GM12878 (cell line): Measurements from ENCODE around the gene BNC2.

ENCODE experiments used
- MAX ChIP-seq: IDR thresholded peaks from 2 replicates; pipeline ENCODE4 v1.6.1; 2012; ENCODE audit warnings: low read depth, low read length, improper control_type of control experiment
- POLR2A ChIP-seq: IDR thresholded peaks from 2 replicates; pipeline ENCODE4 v1.6.1; 2011; ENCODE audit warnings: low read depth, mild to moderate bottlenecking, low read length
- TARDBP ChIP-seq: IDR thresholded peaks from 2 replicates; pipeline ENCODE4 v1.6.1; 2016; ENCODE audit warnings: borderline replicate concordance
- ZZZ3 ChIP-seq: IDR thresholded peaks from 2 replicates; pipeline ENCODE4 v1.6.1; 2011; ENCODE audit warnings: low read depth; ENCODE audit not compliant: control insufficient read depth, insufficient read length

GRCh38 chr9:16455842-16456241 is 414.6 kb downstream of the BNC2 start:
- no peak for TF ChIP-seq MAX
- no peak for TF ChIP-seq ZZZ3
- no peak for TF ChIP-seq TARDBP
- no peak for TF ChIP-seq POLR2A
